Endometrial microvascular endothelial cells (primary cell): ENCODE data around the gene ADCK1. TPM values are rescaled to one million over a fixed set of nuclear protein-coding genes. Genes with fewer than 3 reads are reported as not detected.

ENCODE experiments used
- in situ Hi-C: cut with HindIII; loops from 2 replicates; pipeline ENCODE4 v1.10.0; 2017; ENCODE audit warnings: low sequenced_read_pairs, low pct_unique_long_range_greater_than_20kb; ENCODE audit errors: inconsistent ontology term
- total RNA-seq: library from RNA; depleted of rRNA; stranded (reverse); fragments of >200 nt; gene quantifications from one replicate; pipeline ENCODE4 v1.2.3, GENCODE V29; 2015; ENCODE audit errors: inconsistent ontology term

Gene ADCK1
- total RNA-seq, 1 donor from 2014 or later, result 7.2 TPM

- in situ Hi-C loops, result no loop called here
These were observed 167.2 kb downstream of the ADCK1 start for GRCh38 chr14:77967110-77967509.

GRCh38 chr14:77970646-77971045 lies 170.7 kb downstream of the ADCK1 start:
- in situ Hi-C loops, result no loop called here

- in situ Hi-C loops, result no loop called here
These were observed 173.3 kb downstream of the ADCK1 start for GRCh38 chr14:77973246-77973645.

- in situ Hi-C loops, result no loop called here
These were observed 176.7 kb downstream of the ADCK1 start for GRCh38 chr14:77976591-77976990.

GRCh38 chr14:77979171-77979570 lies 179.3 kb downstream of the ADCK1 start:
- in situ Hi-C loops, result no loop called here

- in situ Hi-C loops, result no loop called here
These were observed 179.9 kb downstream of the ADCK1 start for GRCh38 chr14:77979666-77980351.

- in situ Hi-C loops, result no loop called here
These were observed 180.8 kb downstream of the ADCK1 start for GRCh38 chr14:77980475-77981321.

Other genes with a start within 250 kb of the ADCK1 start
- gene SPTLC2, start 183.5 kb upstream of the ADCK1 start, total RNA-seq, result 43.7 TPM
- 19.2 TPM for gene ALKBH1, start 92.1 kb upstream of the ADCK1 start, total RNA-seq
- 536 TPM for gene SLIRP, start 92.0 kb upstream of the ADCK1 start, total RNA-seq
- gene SNW1, start 39.0 kb upstream of the ADCK1 start, total RNA-seq, result 74.5 TPM